Endothelial cell of umbilical vein (primary cell): ENCODE data around the gene GRIK1. TPM values are rescaled to one million over a fixed set of nuclear protein-coding genes. Genes with fewer than 3 reads are reported as not detected.

Source experiments
- BruUV-seq: library from RNA; stranded (reverse); fragments of 400-500 nt; replicated peaks from 2 replicates; lab custom pipeline; 2021; lab: Mats Ljungman, UMichigan
- CTCF ChIA-PET: fragments of 300-600, 350-600 bp; sonication (Branson Sonifier 250); formaldehyde crosslinking; loops from one replicate; lab custom pipeline; 2021; ENCODE audit warnings: antibody characterized with exemption, inconsistent platforms; lab: Charles Lee
- POLR2A ChIA-PET: fragments of 300-600, 350-600 bp; sonication (Branson Sonifier 250); formaldehyde crosslinking; loops from one replicate; lab custom pipeline; 2021; ENCODE audit warnings: antibody characterized with exemption, inconsistent platforms; lab: Charles Lee
- DNase-seq: peaks from one replicate; pipeline ENCODE4 v3.0.0-alpha.2; 2011; ENCODE audit warnings: low read depth, low spot score
- FAIRE-seq: peaks from 2 replicates; lab custom pipeline; 2011; peaks lifted over from hg19 to GRCh38; lab: Jason Lieb, UNC
- H2AFZ ChIP-seq: 2 replicates; pipeline ENCODE4 v1.6.0; 2012; ENCODE audit warnings: low read depth, low read length, control low read depth, inconsistent platforms
- H3K27ac ChIP-seq: 2 replicates; pipeline ENCODE4 v1.5.1; 2011; ENCODE audit warnings: low read depth, mild to moderate bottlenecking, control low read depth, low read length, moderate library complexity; ENCODE audit not compliant: insufficient read depth
- H3K27me3 ChIP-seq, 2 experiments: 2 replicates each; pipeline versions ENCODE4 v1.6.0 to v1.6.1; 2011; ENCODE audit warnings: low read length in 2 of 2, mixed read lengths in 1 of 2; ENCODE audit not compliant: control insufficient read depth in 2 of 2, insufficient read depth in 2 of 2
- H3K36me3 ChIP-seq, 2 experiments: 2 replicates in 1 of 2; 3 replicates in 1 of 2; pipeline ENCODE4 v1.5.1; 2011; ENCODE audit warnings: low read length in 2 of 2, mild to moderate bottlenecking in 1 of 2, moderate library complexity in 1 of 2; ENCODE audit not compliant: control insufficient read depth in 2 of 2, insufficient read depth in 2 of 2; ENCODE audit errors: extremely low read depth in 1 of 2
- H3K4me1 ChIP-seq: 3 replicates; pipeline ENCODE4 v1.5.1; 2011; ENCODE audit warnings: mild to moderate bottlenecking, low read length; ENCODE audit not compliant: control insufficient read depth, insufficient read depth; ENCODE audit errors: extremely low read depth
- H3K4me2 ChIP-seq: 2 replicates; pipeline ENCODE4 v1.6.1; 2011; ENCODE audit warnings: low read length, control low read depth, mixed read lengths; ENCODE audit not compliant: insufficient read depth
- H3K4me3 ChIP-seq, 3 experiments: fragments of 200-600 bp in 1 of 3; sonication (generic), shearing (Covaris generic) in 1 of 3; replicated peaks in 1 of 3; 2 replicates each; pipeline ENCODE4 v1.5.1; 2011 to 2016; ENCODE audit warnings: control low read depth in 3 of 3, low read length in 3 of 3, mild to moderate bottlenecking in 2 of 3, inconsistent platforms in 1 of 3, low read depth in 1 of 3, moderate library complexity in 1 of 3; ENCODE audit not compliant: insufficient read depth in 1 of 3
- H3K79me2 ChIP-seq: 2 replicates; pipeline ENCODE4 v1.6.0; 2012; ENCODE audit warnings: low read length, inconsistent platforms; ENCODE audit not compliant: control insufficient read depth, insufficient read depth
- H3K9ac ChIP-seq: replicated peaks from 2 replicates; pipeline ENCODE3; 2011; ENCODE audit warnings: low read length, control low read depth; ENCODE audit not compliant: insufficient read depth; ENCODE audit errors: extremely low read depth
- H3K9me1 ChIP-seq: replicated peaks from 3 replicates; pipeline ENCODE4 v1.6.0; 2011; ENCODE audit warnings: mild to moderate bottlenecking, low read length; ENCODE audit not compliant: control insufficient read depth, insufficient read depth; ENCODE audit errors: extremely low read depth
- H3K9me3 ChIP-seq: replicated peaks from 2 replicates; pipeline ENCODE4 v1.5.1; 2012; ENCODE audit warnings: low read length, inconsistent platforms; ENCODE audit not compliant: control insufficient read depth, insufficient read depth
- H4K20me1 ChIP-seq: replicated peaks from 2 replicates; pipeline ENCODE3; 2011; ENCODE audit warnings: mild to moderate bottlenecking, low read length; ENCODE audit not compliant: control insufficient read depth, insufficient read depth; ENCODE audit errors: extremely low read depth
- CTCF ChIP-seq, 2 donors: IDR thresholded peaks; 1 replicate in 1 of 2; 2 replicates in 1 of 2; pipeline ENCODE4 v1.5.1; 2011; ENCODE audit warnings: low read length in 2 of 2, mild to moderate bottlenecking in 2 of 2, moderate library complexity in 2 of 2, control low read depth in 1 of 2, inconsistent platforms in 1 of 2, low read depth in 1 of 2; ENCODE audit not compliant: insufficient read depth in 1 of 2; ENCODE audit errors: extremely low read depth in 1 of 2
- EZH2 ChIP-seq: IDR thresholded peaks from 2 replicates; pipeline ENCODE4 v1.6.1; 2012; ENCODE audit warnings: borderline replicate concordance, low read depth, mild to moderate bottlenecking, moderate library complexity, low read length, inconsistent platforms; ENCODE audit not compliant: severe bottlenecking
- FOS ChIP-seq: IDR thresholded peaks from 2 replicates; pipeline ENCODE4 v1.6.1; 2011; ENCODE audit warnings: mild to moderate bottlenecking, low read length, moderate library complexity, borderline replicate concordance; ENCODE audit not compliant: insufficient read depth
- GATA2 ChIP-seq: IDR thresholded peaks from 2 replicates; pipeline ENCODE4 v1.7.0; 2011; ENCODE audit warnings: low read depth, mild to moderate bottlenecking, moderate library complexity, mixed read lengths, low read length; ENCODE audit not compliant: insufficient read length, insufficient read depth
- JUN ChIP-seq: IDR thresholded peaks from 2 replicates; pipeline ENCODE4 v1.6.1; 2011; ENCODE audit warnings: borderline replicate concordance, low read depth; ENCODE audit not compliant: insufficient read length, insufficient read depth
- MAX ChIP-seq: IDR thresholded peaks from 2 replicates; pipeline ENCODE4 v1.6.1; 2011; ENCODE audit not compliant: insufficient read depth, insufficient read length
- MYC ChIP-seq: IDR thresholded peaks from one replicate; pipeline ENCODE4 v1.6.1; 2011; ENCODE audit warnings: mild to moderate bottlenecking, low read depth, low read length
- POLR2A ChIP-seq: IDR thresholded peaks from 2 replicates; pipeline ENCODE4 v1.6.1; 2012; ENCODE audit warnings: low read depth, mild to moderate bottlenecking, control low read depth, low read length
- POLR2AphosphoS5 ChIP-seq: IDR thresholded peaks from 2 replicates; pipeline ENCODE4 v1.6.1; 2012; ENCODE audit warnings: low read depth, mild to moderate bottlenecking, control low read depth, low read length, moderate library complexity; ENCODE audit not compliant: insufficient read depth
- dilution Hi-C: fragments of 300-500 bp; cut with MboI; formaldehyde crosslinking; loops from one replicate; pipeline ENCODE4 v1.15.0; 2019; ENCODE audit warnings: low sequenced_read_pairs; ENCODE audit not compliant: extremely low pct_ligation_motif_present
- intact Hi-C: fragments of 100-400 bp; cut with micrococcal nuclease; formaldehyde crosslinking; loops from one replicate; pipeline ENCODE4 v1.10.0; 2022
- polyA plus RNA-seq, 4 experiments: library from polyadenylated mRNA; depleted of rRNA in 3 of 4; stranded (reverse) in 3 of 4; unstranded in 1 of 4; fragments of >200 nt; gene quantifications; 2 replicates each; pipeline versions ENCODE4 v1.2.1 to v1.2.3, GENCODE V29; 2011 to 2012; ENCODE audit warnings: missing spikeins in 1 of 4
- total RNA-seq: library from RNA; stranded (reverse); gene quantifications from 2 replicates; pipeline ENCODE4 v1.2.3, GENCODE V29; 2021

Gene GRIK1
- total and polyA plus RNA-seq, 2 donors (not counting 3 experiments of a cell fraction or from before 2014, with no cell fraction given), result not detected

- no peak for TF ChIP-seq JUN
- no peak for TF ChIP-seq POLR2A
- TF ChIP-seq POLR2AphosphoS5, result no peak
- TF ChIP-seq FOS, result no peak
- no peak for TF ChIP-seq MYC
- no peak for TF ChIP-seq GATA2
- no peak for TF ChIP-seq MAX
- TF ChIP-seq CTCF (IDR thresholded peaks at IDR 0.05; ENCODE audit: extremely low read depth in 1 of 2, insufficient read depth in 1 of 2, low read depth in 1 of 2, low read length in 2 of 2), result no peak
- no peak for TF ChIP-seq EZH2
- ChIA-PET CTCF (no interaction called here), POLR2A (no interaction called here)
- H4K20me1 ChIP-seq, result no peaks in the 10 kb centered on the region
- no TSS peak for BruUV-seq
- H3K36me3 ChIP-seq, result no peaks in the 10 kb centered on the region
- FAIRE-seq, result no peak
- no peak overlapping the region for H3K9ac ChIP-seq
- intact Hi-C loops, result no loop called here
- dilution Hi-C loops, result no loop called here
- no peak overlapping the region for H2AFZ ChIP-seq
- no peak overlapping the region for H3K4me3 ChIP-seq
- DNase-seq, result no peak
- H3K4me2 ChIP-seq, result no peak overlapping the region
- no peak overlapping the region for H3K27ac ChIP-seq
- H3K79me2 ChIP-seq, result no peaks in the 10 kb centered on the region
- H3K27me3 ChIP-seq, result no peaks in the 10 kb centered on the region
- no peaks in the 10 kb centered on the region for H3K9me3 ChIP-seq
- H3K4me1 ChIP-seq, result no peaks in the 10 kb centered on the region
- no peaks in the 10 kb centered on the region for H3K9me1 ChIP-seq
Measured at GRCh38 chr21:29800056-29800455, 139.7 kb downstream of the GRIK1 start.
